ENCODE measurements around the gene MINK1. TPM values are rescaled to one million over a fixed set of nuclear protein-coding genes. Genes with fewer than 3 reads are reported as not detected.

The MINK1 gene
- total RNA-seq (10 to 100 TPM; 15.8 to 23.8 (median 20.8) TPM), polyA plus RNA-seq (10 to 100 TPM in 2 of 3 donors, 1 to 10 TPM in 1; 8.9 to 19.2 (median 14.2) TPM)
- long read RNA-seq, donor 1, partial matches to known transcripts, result 3 of 5 reads
- long read RNA-seq, donor 1, other reads (novel, unspliced or antisense), result 2 of 5 reads
- long read RNA-seq, donor 2, partial matches to known transcripts, result 7 of 15 reads
- long read RNA-seq, donor 2, other reads (novel, unspliced or antisense), result 8 of 15 reads

GRCh38 chr17:4833178-4833940, at the start of gene MINK1:
MINK1 (plus strand) TSS chr17:4833340; CDS start chr17:4833584, 244 bp downstream.
- Histone ChIP-seq H3K9me3 (no peaks in the 10 kb centered on the region), H3K27me3 (ENCODE audit: insufficient read depth in 3 of 3, low read length in 2 of 3) (no peaks in the 10 kb centered on the region), H3K36me3 (ENCODE audit: insufficient read depth in 1 of 2, low read depth in 1 of 2) (no peaks in the 10 kb centered on the region), H3K4me3 (peak within 1 kb of the TSS; percentile 98), H3K27ac (peak within 1 kb of the TSS; percentile 94), H3K4me1 (peaks cover 25% of the 10 kb centered on the region)
- intact Hi-C loops (cut with DNase I), result loop anchor here (10.0 kb wide), 1 partner anchor 51 kb away; no protein-coding TSS in a partner anchor
- DNase-seq, result peak; percentile 91 to 95
- TF ChIP-seq CTCF (IDR thresholded peaks at IDR 0.05), result no peak
- ATAC-seq, result peak; percentile 98 to 99 (median 98)
- WGBS, 3 donors, result 0 to 1% (median 0%) methylated on average over 39 to 91 of the region's 91 CpGs

- intact Hi-C loops (cut with DNase I), result loop anchor here (2.0 kb wide), 3 partner anchors 53 to 103 kb away; no protein-coding TSS in a partner anchor
- no peaks in the 10 kb centered on the region for H3K9me3 ChIP-seq
- H3K27me3 ChIP-seq (ENCODE audit: insufficient read depth in 3 of 3, low read length in 2 of 3), result peaks cover 0 to 52% (median 14%) of the 10 kb centered on the region in 3 donors
- ATAC-seq (no peak), DNase-seq (peak in 1 of 2 donors; percentile 51)
- no peak overlapping the region for H3K27ac ChIP-seq
- no peak for TF ChIP-seq CTCF (IDR thresholded peaks at IDR 0.05)
- WGBS, 3 donors, result 11 to 15% (median 13%) methylated on average over 60 to 61 of the region's 61 CpGs
- H3K4me3 ChIP-seq, result peak overlapping the region; percentile 52
- H3K4me1 ChIP-seq, result peaks cover 22% of the 10 kb centered on the region
- H3K36me3 ChIP-seq (ENCODE audit: insufficient read depth in 1 of 2, low read depth in 1 of 2), result no peaks in the 10 kb centered on the region
These were observed 47.6 kb upstream of the MINK1 start for GRCh38 chr17:4785311-4786105.

- intact Hi-C loops (cut with DNase I), result loop anchor here (2.0 kb wide), 3 partner anchors 53 to 103 kb away; no protein-coding TSS in a partner anchor
- 4% methylated on average over 24 of the region's 24 CpGs for WGBS, 3 donors
- no peak for TF ChIP-seq CTCF (IDR thresholded peaks at IDR 0.05)
- no peaks in the 10 kb centered on the region for H3K36me3 ChIP-seq (ENCODE audit: insufficient read depth in 1 of 2, low read depth in 1 of 2)
- peaks cover 26% of the 10 kb centered on the region for H3K4me1 ChIP-seq
- ATAC-seq, result no peak
- no peak within 1 kb of the TSS for H3K27ac ChIP-seq
- peaks cover 0 to 51% (median 12%) of the 10 kb centered on the region in 3 donors for H3K27me3 ChIP-seq (ENCODE audit: insufficient read depth in 3 of 3, low read length in 2 of 3)
- peak in 1 of 2 donors; percentile 61 for DNase-seq
- no peaks in the 10 kb centered on the region for H3K9me3 ChIP-seq
- peak within 1 kb of the TSS; percentile 52 for H3K4me3 ChIP-seq
These were observed 47.0 kb upstream of the MINK1 start, which contains the start of gene VMO1 for GRCh38 chr17:4786106-4786511. VMO1 (minus strand) TSS chr17:4786364; CDS start chr17:4786352, 12 bp downstream.

- peaks cover 0 to 47% (median 12%) of the 10 kb centered on the region in 3 donors for H3K27me3 ChIP-seq (ENCODE audit: insufficient read depth in 3 of 3, low read length in 2 of 3)
- H3K4me3 ChIP-seq, result peak overlapping the region; percentile 52
- H3K36me3 ChIP-seq (ENCODE audit: insufficient read depth in 1 of 2, low read depth in 1 of 2), result no peaks in the 10 kb centered on the region
- no peak for DNase-seq
- 7 to 10% (median 8%) methylated on average over 6 of the region's 6 CpGs for WGBS, 3 donors
- intact Hi-C loops (cut with DNase I), result loop anchor here (2.0 kb wide), 3 partner anchors 54 to 102 kb away; no protein-coding TSS in a partner anchor
- peaks cover 26% of the 10 kb centered on the region for H3K4me1 ChIP-seq
- H3K27ac ChIP-seq, result no peak overlapping the region
- TF ChIP-seq CTCF (IDR thresholded peaks at IDR 0.05), result no peak
- no peaks in the 10 kb centered on the region for H3K9me3 ChIP-seq
- no peak for ATAC-seq
These were observed 46.6 kb upstream of the MINK1 start for GRCh38 chr17:4786516-4786915.

Measured in psoas muscle (tissue), 8 donors.